OCI-LY3 (cell line): ENCODE measurements around the gene C1orf21.

Source experiments
- H2AFZ ChIP-seq: fragments of 200-600, 300-600 bp; shearing (Covaris generic); 2 replicates; pipeline ENCODE4 v1.6.0; 2014; ENCODE audit warnings: antibody characterized with exemption, low read depth, low read length
- H3K27ac ChIP-seq: fragments of 200-600, 300-600 bp; sonication (generic); 2 replicates; pipeline ENCODE4 v1.5.1; 2014; ENCODE audit warnings: mild to moderate bottlenecking, low read length, moderate library complexity, mixed read lengths
- H3K27me3 ChIP-seq: fragments of 200-600, 300-600 bp; sonication (generic); 2 replicates; pipeline ENCODE4 v1.6.1; 2014; ENCODE audit warnings: low read depth, low read length, mixed read lengths
- H3K36me3 ChIP-seq: fragments of 200-600, 300-600 bp; sonication (generic); replicated peaks from 2 replicates; pipeline ENCODE3; 2014; ENCODE audit warnings: low read depth, low read length, mixed read lengths
- H3K4me1 ChIP-seq: fragments of 300-600, 200-600 bp; sonication (generic); 2 replicates; pipeline ENCODE4 v1.6.1; 2014; ENCODE audit warnings: low read length, mixed read lengths
- H3K4me2 ChIP-seq: fragments of 200-600, 300-600 bp; sonication (generic); 2 replicates; pipeline ENCODE4 v1.6.1; 2014; ENCODE audit warnings: low read length, mixed read lengths
- H3K4me3 ChIP-seq: fragments of 300-600, 200-600 bp; sonication (generic); 2 replicates; pipeline ENCODE4 v1.5.1; 2014; ENCODE audit warnings: antibody characterized with exemption, mild to moderate bottlenecking, low read length, moderate library complexity
- H3K79me2 ChIP-seq: fragments of 300-600, 200-600 bp; shearing (Covaris generic); 2 replicates; pipeline ENCODE4 v1.6.1; 2014; ENCODE audit warnings: mild to moderate bottlenecking, low read length, mixed read lengths
- H3K9ac ChIP-seq: fragments of 300-600, 200-600 bp; shearing (Covaris generic); 2 replicates; pipeline ENCODE4 v1.6.0; 2014; ENCODE audit warnings: mild to moderate bottlenecking, low read length, moderate library complexity
- H3K9me3 ChIP-seq: fragments of 200-600, 300-600 bp; shearing (Covaris generic); 2 replicates; pipeline ENCODE4 v1.6.1; 2014; ENCODE audit warnings: low read length, mixed read lengths; ENCODE audit not compliant: insufficient read depth
- H4K20me1 ChIP-seq: fragments of 200-600, 300-600 bp; sonication (generic); 2 replicates; pipeline ENCODE4 v1.6.1; 2016; ENCODE audit warnings: low read length, mixed read lengths; ENCODE audit not compliant: insufficient read depth
- EZH2phosphoT487 ChIP-seq: fragments of 200-600 bp; shearing (Covaris generic); IDR thresholded peaks from 2 replicates; pipeline ENCODE4 v1.6.1; 2018; ENCODE audit warnings: antibody characterized with exemption, mixed run types, low read depth
- TF ChIP-seq, protein P1 (sequence below): fragments of 200-600, 300-600 bp; sonication (generic); IDR thresholded peaks from 2 replicates; pipeline ENCODE4 v1.5.1; 2014; ENCODE audit warnings: antibody characterized with exemption, low read length, low read depth

C1orf21 gene

DNA sequence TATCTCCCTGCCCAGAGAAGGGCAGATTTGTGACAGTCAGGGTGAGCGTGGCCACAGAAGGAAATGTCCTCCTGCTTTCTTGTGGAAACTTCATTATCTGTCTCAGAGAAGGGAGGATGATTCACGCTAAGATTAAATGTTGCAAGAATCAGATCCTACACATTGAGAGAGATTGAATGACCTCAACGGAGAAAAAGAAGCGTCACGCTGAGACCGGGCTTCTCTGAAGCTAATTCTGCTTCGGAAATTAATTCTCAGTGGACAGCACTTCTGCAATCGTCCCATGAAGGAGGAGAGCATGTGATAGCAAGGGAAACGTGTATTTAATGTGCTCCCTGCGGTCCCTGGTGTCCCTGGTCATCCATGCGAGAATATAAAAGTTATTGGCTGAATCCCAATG is 19.8 kb upstream of the C1orf21 start:
- TF ChIP-seq, protein P1, sequence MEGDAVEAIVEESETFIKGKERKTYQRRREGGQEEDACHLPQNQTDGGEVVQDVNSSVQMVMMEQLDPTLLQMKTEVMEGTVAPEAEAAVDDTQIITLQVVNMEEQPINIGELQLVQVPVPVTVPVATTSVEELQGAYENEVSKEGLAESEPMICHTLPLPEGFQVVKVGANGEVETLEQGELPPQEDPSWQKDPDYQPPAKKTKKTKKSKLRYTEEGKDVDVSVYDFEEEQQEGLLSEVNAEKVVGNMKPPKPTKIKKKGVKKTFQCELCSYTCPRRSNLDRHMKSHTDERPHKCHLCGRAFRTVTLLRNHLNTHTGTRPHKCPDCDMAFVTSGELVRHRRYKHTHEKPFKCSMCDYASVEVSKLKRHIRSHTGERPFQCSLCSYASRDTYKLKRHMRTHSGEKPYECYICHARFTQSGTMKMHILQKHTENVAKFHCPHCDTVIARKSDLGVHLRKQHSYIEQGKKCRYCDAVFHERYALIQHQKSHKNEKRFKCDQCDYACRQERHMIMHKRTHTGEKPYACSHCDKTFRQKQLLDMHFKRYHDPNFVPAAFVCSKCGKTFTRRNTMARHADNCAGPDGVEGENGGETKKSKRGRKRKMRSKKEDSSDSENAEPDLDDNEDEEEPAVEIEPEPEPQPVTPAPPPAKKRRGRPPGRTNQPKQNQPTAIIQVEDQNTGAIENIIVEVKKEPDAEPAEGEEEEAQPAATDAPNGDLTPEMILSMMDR = no peak
- no peak for TF ChIP-seq EZH2phosphoT487

DNA sequence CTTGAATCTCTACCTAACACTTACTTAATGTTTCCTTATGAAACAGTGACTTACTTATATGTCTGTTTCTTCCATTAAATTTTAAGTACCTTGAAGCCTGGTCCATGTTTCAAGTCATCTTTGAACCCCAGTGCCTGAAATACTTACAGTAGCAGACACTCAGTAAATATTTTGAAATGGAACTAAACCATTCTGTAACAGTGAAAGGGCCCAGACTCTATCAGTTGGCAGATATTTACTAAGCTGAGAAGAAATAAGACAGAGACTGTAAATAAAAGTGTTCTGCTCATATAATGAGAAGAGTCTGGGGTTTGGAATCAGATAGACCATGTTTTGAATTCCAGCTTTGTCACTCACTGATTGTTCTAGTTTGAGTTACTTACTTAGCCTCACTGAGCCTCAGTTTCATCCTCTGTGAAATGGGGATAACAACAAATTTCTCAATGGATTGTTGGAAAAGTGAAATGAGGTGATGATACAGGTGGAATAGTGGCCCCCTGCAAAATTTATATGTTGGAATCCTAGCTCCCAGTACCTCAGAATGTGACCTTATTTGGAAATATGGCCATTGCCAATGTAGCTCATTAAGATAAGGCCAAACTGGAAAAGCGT is 19.3 kb upstream of the C1orf21 start:
- H4K20me1 ChIP-seq = no peaks in the 10 kb centered on the region
- peaks cover 6% of the 10 kb centered on the region; the same call in 1 of the 2 replicates for H3K27me3 ChIP-seq
- no peak overlapping the region for H2AFZ ChIP-seq
- H3K4me3 ChIP-seq = no peak overlapping the region
- no peak overlapping the region for H3K4me2 ChIP-seq
- H3K36me3 ChIP-seq = no peaks in the 10 kb centered on the region
- no peaks in the 10 kb centered on the region for H3K4me1 ChIP-seq
- H3K9me3 ChIP-seq = no peaks in the 10 kb centered on the region
- no peak overlapping the region for H3K9ac ChIP-seq
- no peaks in the 10 kb centered on the region for H3K79me2 ChIP-seq
- TF ChIP-seq, protein P1 = no peak
- no peak for TF ChIP-seq EZH2phosphoT487
- no peak overlapping the region for H3K27ac ChIP-seq

More for the DNA sequence above, 19.8 kb upstream of the C1orf21 start:
- H4K20me1 ChIP-seq = no peaks in the 10 kb centered on the region
- no peaks in the 10 kb centered on the region for H3K79me2 ChIP-seq
- H3K4me2 ChIP-seq = no peak overlapping the region
- no peak overlapping the region for H3K9ac ChIP-seq
- H3K4me3 ChIP-seq = no peak overlapping the region
- no peaks in the 10 kb centered on the region for H3K4me1 ChIP-seq
- no peaks in the 10 kb centered on the region for H3K9me3 ChIP-seq
- peaks cover 6% of the 10 kb centered on the region; the same call in 1 of the 2 replicates for H3K27me3 ChIP-seq
- H3K27ac ChIP-seq = no peak overlapping the region
- H3K36me3 ChIP-seq = no peaks in the 10 kb centered on the region
- no peak overlapping the region for H2AFZ ChIP-seq

DNA sequence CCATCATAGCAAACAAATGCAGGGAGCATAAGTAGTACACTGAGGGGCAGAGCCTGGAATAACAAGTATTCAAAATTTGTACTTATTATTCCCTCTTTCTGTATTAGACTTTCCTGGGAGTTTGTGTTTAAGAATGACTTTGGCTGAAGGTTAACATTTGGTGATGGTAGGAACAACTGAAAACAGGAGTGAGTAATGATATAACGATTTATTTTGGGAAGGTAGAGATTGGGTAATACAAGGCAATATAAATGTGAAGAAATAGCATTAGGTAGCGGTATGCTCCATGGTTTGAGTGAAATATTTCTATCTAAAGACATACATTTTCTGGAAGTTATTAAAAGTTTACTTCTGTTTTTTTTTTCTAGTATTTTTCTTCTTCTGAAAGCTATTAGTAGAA is 18.5 kb upstream of the C1orf21 start:
- no peak overlapping the region for H3K4me3 ChIP-seq
- no peaks in the 10 kb centered on the region for H3K79me2 ChIP-seq
- no peak overlapping the region for H3K4me2 ChIP-seq
- no peaks in the 10 kb centered on the region for H4K20me1 ChIP-seq
- no peak for TF ChIP-seq EZH2phosphoT487
- TF ChIP-seq, protein P1 = no peak
- H3K27me3 ChIP-seq = peaks cover 6% of the 10 kb centered on the region; the same call in 1 of the 2 replicates
- no peak overlapping the region for H3K9ac ChIP-seq
- no peaks in the 10 kb centered on the region for H3K9me3 ChIP-seq
- H3K27ac ChIP-seq = no peak overlapping the region
- H2AFZ ChIP-seq = no peak overlapping the region
- H3K4me1 ChIP-seq = no peaks in the 10 kb centered on the region
- H3K36me3 ChIP-seq = no peaks in the 10 kb centered on the region

DNA sequence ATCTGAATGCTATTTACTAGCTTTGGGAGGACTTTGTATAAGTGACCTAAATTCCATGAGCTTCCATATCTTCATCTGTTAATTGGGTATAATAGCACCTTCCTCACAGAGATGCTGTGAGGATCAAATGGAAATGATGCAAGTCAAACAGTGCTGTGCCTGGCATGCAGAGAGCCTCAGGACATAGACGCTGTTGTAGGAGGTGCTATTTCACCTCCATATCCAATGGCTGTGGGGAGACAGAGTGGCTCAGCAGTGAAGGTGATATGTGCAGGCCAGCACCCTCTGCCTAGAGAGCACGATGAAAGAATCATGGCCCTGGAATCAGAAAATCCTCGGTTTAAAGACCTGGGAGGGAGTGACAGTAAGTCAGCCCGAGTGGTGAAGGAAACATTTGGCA is 16.0 kb upstream of the C1orf21 start:
- Histone ChIP-seq H3K4me2 (no peak overlapping the region), H3K27ac (no peak overlapping the region), H3K9me3 (no peaks in the 10 kb centered on the region), H3K79me2 (no peaks in the 10 kb centered on the region), H3K4me3 (no peak overlapping the region), H3K27me3 (peaks cover 6% of the 10 kb centered on the region; the same call in 1 of the 2 replicates), H3K9ac (no peak overlapping the region), H3K36me3 (no peaks in the 10 kb centered on the region), H2AFZ (no peak overlapping the region), H4K20me1 (no peaks in the 10 kb centered on the region), H3K4me1 (no peaks in the 10 kb centered on the region)
- TF ChIP-seq, protein P1 = no peak
- TF ChIP-seq EZH2phosphoT487 = no peak
